Activated naive CD4-positive, alpha-beta T cell treated with Interleukin-2 at 50 U/mL for 16 hours (primary cell): ENCODE results near the gene BICDL2.

Source experiments
- DNase-seq: peaks from one replicate; pipeline ENCODE4 v3.0.0-alpha.2; 2020

Gene BICDL2

GRCh38 chr16:2980227-2981176 lies 56.2 kb downstream of the BICDL2 start, which contains the start of gene PKMYT1:
Gene PKMYT1, minus strand, starts transcription at chr16:2980446. Its CDS starts 789 bp downstream, at chr16:2979657.
- peak; percentile 96 for DNase-seq

- no peak for DNase-seq
These were observed 57.0 kb downstream of the BICDL2 start for GRCh38 chr16:2979669-2980226.
